Panc1 (cell line): Measurements from ENCODE around the gene MCM3AP. TPM values are rescaled to one million over a fixed set of nuclear protein-coding genes. Genes with fewer than 3 reads are reported as not detected.

ENCODE experiments used
- ATAC-seq: fragments of 200-7000 bp; cut with Tn5 transposase; 2 replicates; pipeline ENCODE4 v1.9.1; 2020; ENCODE audit warnings: mild to moderate bottlenecking, moderate library complexity
- BruUV-seq: library from RNA; stranded (reverse); fragments of 400-500 nt; replicated peaks from 2 replicates; lab custom pipeline; 2021; lab: Mats Ljungman, UMichigan
- CTCF ChIA-PET: fragments of 300-600 bp; sonication (Branson Sonifier 250); formaldehyde crosslinking; loops from one replicate; lab custom pipeline; 2022; ENCODE audit warnings: antibody characterized with exemption; lab: Charles Lee
- POLR2A ChIA-PET: fragments of 300-600 bp; sonication (Branson Sonifier 250); formaldehyde crosslinking; loops from one replicate; lab custom pipeline; 2022; ENCODE audit warnings: antibody characterized with exemption; lab: Charles Lee
- DNase-seq: peaks from one replicate; pipeline ENCODE4 v3.0.0-alpha.2; 2010; ENCODE audit warnings: low read depth, low spot score
- H3K27ac ChIP-seq: 2 replicates; pipeline ENCODE4 v1.5.1; 2011; ENCODE audit warnings: mild to moderate bottlenecking, low read length, inconsistent platforms
- H3K27me3 ChIP-seq: fragments of 200-500 bp; sonication (Bioruptor generic); 2 replicates; pipeline ENCODE4 v1.6.0; 2014; ENCODE audit warnings: low read length, inconsistent platforms; ENCODE audit not compliant: control insufficient read depth, insufficient read depth
- H3K36me3 ChIP-seq: fragments of 200-500 bp; sonication (Bioruptor generic); 2 replicates; pipeline ENCODE4 v1.5.1; 2014; ENCODE audit warnings: inconsistent platforms, mild to moderate bottlenecking, low read length, moderate library complexity; ENCODE audit not compliant: control insufficient read depth, insufficient read depth
- H3K4me1 ChIP-seq: 2 replicates; pipeline ENCODE4 v1.5.1; 2011; ENCODE audit warnings: inconsistent platforms, mild to moderate bottlenecking, low read length, moderate library complexity; ENCODE audit not compliant: control insufficient read depth, insufficient read depth
- H3K4me3 ChIP-seq, 2 experiments: 2 replicates each; pipeline ENCODE4 v1.5.1; 2011 to 2012; ENCODE audit warnings: low read depth in 2 of 2, low read length in 2 of 2, mild to moderate bottlenecking in 2 of 2, inconsistent platforms in 1 of 2, moderate library complexity in 1 of 2
- H3K9me3 ChIP-seq: fragments of 200-500 bp; sonication (Bioruptor generic); 2 replicates; pipeline ENCODE4 v1.5.1; 2014; ENCODE audit warnings: low read depth, mild to moderate bottlenecking, inconsistent platforms, low read length, moderate library complexity; ENCODE audit not compliant: control insufficient read depth, insufficient read depth
- REST ChIP-seq, 2 experiments: IDR thresholded peaks; 2 replicates each; pipeline ENCODE4 v1.6.1; 2011 to 2012; ENCODE audit warnings: low read depth in 2 of 2, control low read depth in 1 of 2, low read length in 1 of 2, mild to moderate bottlenecking in 1 of 2, moderate library complexity in 1 of 2; ENCODE audit not compliant: insufficient read depth in 1 of 2
- SIN3A ChIP-seq: IDR thresholded peaks from 2 replicates; pipeline ENCODE4 v1.6.1; 2012; ENCODE audit warnings: low read depth, mild to moderate bottlenecking, low read length, moderate library complexity, borderline replicate concordance; ENCODE audit not compliant: insufficient read depth
- in situ Hi-C: cut with HindIII; loops from 2 replicates; pipeline ENCODE4 v1.10.0; 2016; ENCODE audit warnings: low sequenced_read_pairs, low pct_unique_long_range_greater_than_20kb
- intact Hi-C: fragments of 100-400 bp; cut with micrococcal nuclease; formaldehyde crosslinking; loops from one replicate; pipeline ENCODE4 v1.10.0; 2022; ENCODE audit not compliant: unreplicated experiment
- total RNA-seq: library from RNA; stranded (reverse); gene quantifications from one replicate; pipeline ENCODE4 v1.2.1, GENCODE V29; 2021; ENCODE audit not compliant: unreplicated experiment

MCM3AP gene
- total RNA-seq, 1 experiment from 2014 or later, result 95.0 TPM

- ATAC-seq, result no peak
- H3K9me3 ChIP-seq, result no peaks in the 10 kb centered on the region
- no TSS peak for BruUV-seq
- H3K36me3 ChIP-seq, result no peaks in the 10 kb centered on the region
- CTCF ChIA-PET, result no interaction called here
- no peak overlapping the region for H3K27ac ChIP-seq
- intact Hi-C loops (no loop called here), in situ Hi-C loops (no loop called here)
- peaks cover 5% of the 10 kb centered on the region; the same call in 1 of the 2 replicates for H3K4me1 ChIP-seq
- H3K4me3 ChIP-seq, result no peak overlapping the region
- POLR2A ChIA-PET, result no interaction called here
- DNase-seq, result no peak
- no peaks in the 10 kb centered on the region for H3K27me3 ChIP-seq
- TF ChIP-seq REST (IDR thresholded peaks at IDR 0.05; ENCODE audit: insufficient read depth in 1 of 2, low read depth in 2 of 2, low read length in 1 of 2), result no peak
- no peak for TF ChIP-seq SIN3A
Measured at GRCh38 chr21:46185716-46186115, 99.7 kb downstream of the MCM3AP start.

Other genes with a start within 250 kb of the MCM3AP start
- 29.9 TPM for gene COL6A2, start 187.5 kb downstream of the MCM3AP start, total RNA-seq
- gene FTCD, start 130.0 kb downstream of the MCM3AP start, total RNA-seq, result 0.21 TPM
- 0.26 TPM for gene SPATC1L, start 101.2 kb downstream of the MCM3AP start, total RNA-seq
- gene LSS, start 56.8 kb downstream of the MCM3AP start, total RNA-seq, result 111 TPM
- 10.7 TPM for gene YBEY, start 731 bp upstream of the MCM3AP start, total RNA-seq
- 12.7 TPM for gene C21orf58, start 38.3 kb upstream of the MCM3AP start, total RNA-seq
- 44.3 TPM for gene PCNT, start 38.5 kb upstream of the MCM3AP start, total RNA-seq
- gene DIP2A, start 173.3 kb upstream of the MCM3AP start, total RNA-seq, result 22.9 TPM